Vagina (tissue), 2 donors: Measurements from ENCODE around the gene PARM1. TPM values are rescaled to one million over a fixed set of nuclear protein-coding genes. Genes with fewer than 3 reads are reported as not detected.

ENCODE experiments used
- DNase-seq, 2 donors: peaks; one replicate each; pipeline ENCODE4 v3.0.0-alpha.2; 2017; ENCODE audit errors: extremely low spot score in 2 of 2
- H3K27ac ChIP-seq: fragments of 200-600 bp; sonication (generic); one replicate; pipeline ENCODE4 v1.5.1; 2019
- H3K27me3 ChIP-seq: fragments of 200-600 bp; sonication (generic); one replicate; pipeline ENCODE4 v1.5.1; 2019
- H3K36me3 ChIP-seq, 2 donors: fragments of 200-600 bp; sonication (generic); one replicate each; pipeline ENCODE4 v1.5.1; 2017 to 2019
- H3K4me1 ChIP-seq: fragments of 200-600 bp; sonication (generic); one replicate; pipeline ENCODE4 v1.5.1; 2019
- H3K4me3 ChIP-seq, 2 donors: fragments of 200-600 bp; sonication (generic); 1 replicate in 1 of 2; 2 replicates in 1 of 2; pipeline ENCODE4 v1.5.1; 2016 to 2019
- H3K9me3 ChIP-seq: fragments of 200-600 bp; sonication (generic); one replicate; pipeline ENCODE4 v1.5.1; 2019
- POLR2A ChIP-seq, 2 donors: fragments of 450-650 bp; IDR thresholded peaks; one replicate each; pipeline ENCODE4 v1.6.1; 2017; ENCODE audit warnings: antibody characterized with exemption in 2 of 2, mild to moderate bottlenecking in 2 of 2, moderate library complexity in 2 of 2
- POLR2AphosphoS5 ChIP-seq, 2 donors: sonication (generic); formaldehyde crosslinking; IDR thresholded peaks; one replicate each; pipeline ENCODE4 v1.9.0; 2017; ENCODE audit warnings: antibody characterized with exemption in 2 of 2, mild to moderate bottlenecking in 2 of 2, low read depth in 1 of 2; ENCODE audit not compliant: insufficient read depth in 1 of 2
- intact Hi-C: fragments of 100-400 bp; cut with DNase I; formaldehyde crosslinking; loops from one replicate; pipeline ENCODE4 v1.15.1; 2023
- total RNA-seq: library from RNA; depleted of rRNA; stranded (reverse); fragments of >200 nt; gene quantifications from one replicate; pipeline ENCODE4 v1.2.3, GENCODE V29; 2016
- TF ChIP-seq, protein P1 (sequence below), 3 experiments: fragments of 450-650 bp in 2 of 3; fragments of 200-600 bp in 1 of 3; sonication (generic) in 1 of 3; IDR thresholded peaks; one replicate each; pipeline ENCODE4 v1.5.1; 2017 to 2019; ENCODE audit warnings: antibody characterized with exemption in 3 of 3, mild to moderate bottlenecking in 2 of 3, moderate library complexity in 2 of 3

PARM1 gene
- total RNA-seq, 1 donor from 2014 or later: 26.3 TPM

DNA sequence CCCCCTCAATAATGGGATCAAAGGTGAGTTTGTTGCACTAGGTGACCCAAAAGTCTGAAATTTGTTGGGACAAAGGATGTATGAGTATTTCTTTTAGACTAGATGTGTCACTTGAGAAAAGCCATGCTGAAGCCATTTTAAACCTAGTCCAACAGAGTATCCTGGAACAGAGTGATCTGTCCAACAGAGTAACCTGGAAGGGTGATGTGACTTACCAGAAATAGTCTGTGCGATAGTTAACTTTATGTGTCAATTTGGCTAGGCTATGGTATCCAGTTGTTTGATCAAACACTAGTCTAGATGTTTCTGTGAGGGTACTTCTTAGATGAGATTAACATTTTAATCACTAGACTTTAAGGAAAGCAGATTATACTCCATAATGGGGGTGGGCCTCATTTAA is 154.5 kb downstream of the PARM1 start:
- DNase-seq: no peak
- no peak overlapping the region for H3K27ac ChIP-seq
- H3K27me3 ChIP-seq: no peaks in the 10 kb centered on the region
- no peaks in the 10 kb centered on the region for H3K36me3 ChIP-seq
- H3K9me3 ChIP-seq: no peaks in the 10 kb centered on the region
- intact Hi-C loops: no loop called here
- no peak overlapping the region for H3K4me3 ChIP-seq
- no peak for TF ChIP-seq POLR2AphosphoS5 (IDR thresholded peaks at IDR 0.05; ENCODE audit: insufficient read depth in 1 of 2, low read depth in 1 of 2)
- TF ChIP-seq, protein P1, sequence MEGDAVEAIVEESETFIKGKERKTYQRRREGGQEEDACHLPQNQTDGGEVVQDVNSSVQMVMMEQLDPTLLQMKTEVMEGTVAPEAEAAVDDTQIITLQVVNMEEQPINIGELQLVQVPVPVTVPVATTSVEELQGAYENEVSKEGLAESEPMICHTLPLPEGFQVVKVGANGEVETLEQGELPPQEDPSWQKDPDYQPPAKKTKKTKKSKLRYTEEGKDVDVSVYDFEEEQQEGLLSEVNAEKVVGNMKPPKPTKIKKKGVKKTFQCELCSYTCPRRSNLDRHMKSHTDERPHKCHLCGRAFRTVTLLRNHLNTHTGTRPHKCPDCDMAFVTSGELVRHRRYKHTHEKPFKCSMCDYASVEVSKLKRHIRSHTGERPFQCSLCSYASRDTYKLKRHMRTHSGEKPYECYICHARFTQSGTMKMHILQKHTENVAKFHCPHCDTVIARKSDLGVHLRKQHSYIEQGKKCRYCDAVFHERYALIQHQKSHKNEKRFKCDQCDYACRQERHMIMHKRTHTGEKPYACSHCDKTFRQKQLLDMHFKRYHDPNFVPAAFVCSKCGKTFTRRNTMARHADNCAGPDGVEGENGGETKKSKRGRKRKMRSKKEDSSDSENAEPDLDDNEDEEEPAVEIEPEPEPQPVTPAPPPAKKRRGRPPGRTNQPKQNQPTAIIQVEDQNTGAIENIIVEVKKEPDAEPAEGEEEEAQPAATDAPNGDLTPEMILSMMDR (IDR thresholded peaks at IDR 0.05): no peak
- no peak for TF ChIP-seq POLR2A (IDR thresholded peaks at IDR 0.05)
- H3K4me1 ChIP-seq: no peaks in the 10 kb centered on the region

DNA sequence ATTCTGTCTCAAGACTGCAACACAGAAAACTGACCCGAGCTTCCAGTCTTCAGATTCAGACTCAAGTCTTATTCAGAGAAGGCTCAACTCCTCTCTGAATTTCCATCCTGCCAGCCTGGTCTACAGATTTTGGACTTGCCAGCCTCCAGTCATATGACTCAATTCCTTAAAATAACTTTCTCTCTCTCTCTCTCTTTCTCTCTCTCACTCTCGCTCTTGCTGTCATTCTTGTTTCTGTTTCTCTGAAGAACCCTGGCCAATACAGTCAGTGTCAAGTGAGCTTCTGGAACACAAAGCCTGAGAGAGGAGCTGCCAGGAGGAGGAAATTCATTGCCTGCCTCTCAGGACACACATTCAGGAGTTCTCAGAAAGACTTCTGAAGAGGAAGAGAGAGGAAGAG is 154.9 kb downstream of the PARM1 start:
- TF ChIP-seq, protein P1 (IDR thresholded peaks at IDR 0.05): no peak
- TF ChIP-seq POLR2A (IDR thresholded peaks at IDR 0.05) (no peak), POLR2AphosphoS5 (IDR thresholded peaks at IDR 0.05; ENCODE audit: insufficient read depth in 1 of 2, low read depth in 1 of 2) (no peak)
- no peaks in the 10 kb centered on the region for H3K36me3 ChIP-seq

DNA sequence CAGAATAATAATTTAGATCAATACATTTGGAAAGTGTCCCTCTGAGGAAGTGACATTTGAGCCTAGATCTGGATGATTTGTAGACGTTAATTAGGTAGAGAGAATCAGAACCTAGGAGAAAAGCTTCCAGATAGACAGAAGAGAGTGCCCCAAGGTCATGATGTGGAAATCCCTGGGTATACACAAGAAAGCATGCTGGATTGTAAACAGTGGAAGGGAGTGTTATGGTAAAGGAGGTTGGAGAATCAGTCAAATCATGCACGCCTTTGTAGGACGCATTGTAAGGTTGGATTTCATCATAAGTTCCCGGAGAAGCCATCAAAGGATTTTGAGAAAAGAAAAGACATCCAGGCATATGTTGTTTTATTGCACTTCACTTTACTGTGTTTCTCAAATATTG is 156.3 kb downstream of the PARM1 start:
- DNase-seq: no peak
- Histone ChIP-seq H3K4me1 (no peaks in the 10 kb centered on the region), H3K27ac (no peak overlapping the region), H3K27me3 (no peaks in the 10 kb centered on the region), H3K9me3 (no peaks in the 10 kb centered on the region), H3K4me3 (no peak overlapping the region), H3K36me3 (no peaks in the 10 kb centered on the region)
- intact Hi-C loops: no loop called here
- TF ChIP-seq POLR2A (IDR thresholded peaks at IDR 0.05) (no peak), POLR2AphosphoS5 (IDR thresholded peaks at IDR 0.05; ENCODE audit: insufficient read depth in 1 of 2, low read depth in 1 of 2) (no peak)
- TF ChIP-seq, protein P1 (IDR thresholded peaks at IDR 0.05): no peak

More for the DNA sequence above, 154.9 kb downstream of the PARM1 start:
- H3K27me3 ChIP-seq: no peaks in the 10 kb centered on the region
- intact Hi-C loops: no loop called here
- no peak for DNase-seq
- no peak overlapping the region for H3K27ac ChIP-seq
- no peaks in the 10 kb centered on the region for H3K4me1 ChIP-seq
- H3K4me3 ChIP-seq: no peak overlapping the region
- H3K9me3 ChIP-seq: no peaks in the 10 kb centered on the region

DNA sequence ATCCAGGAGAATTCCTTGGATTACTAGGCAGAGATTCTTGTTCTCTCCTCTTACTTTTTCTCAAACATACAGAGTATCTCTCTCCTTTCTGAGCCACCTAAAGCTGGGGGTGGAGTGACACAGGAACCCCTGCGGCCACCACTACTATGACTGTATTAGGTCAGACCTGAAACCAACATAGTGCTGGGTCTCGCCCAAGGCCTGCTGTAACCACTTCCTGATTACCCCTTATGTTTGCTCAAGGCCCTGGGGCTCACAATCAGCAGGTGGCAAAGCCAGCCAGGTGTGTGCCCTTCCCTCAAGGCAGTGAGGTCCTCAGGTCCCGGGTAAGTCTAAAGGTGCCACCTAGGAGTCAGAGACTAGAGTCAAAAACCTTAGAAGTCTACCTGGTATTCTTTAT is 166.4 kb downstream of the PARM1 start:
- H3K9me3 ChIP-seq: no peaks in the 10 kb centered on the region
- H3K36me3 ChIP-seq: no peaks in the 10 kb centered on the region
- H3K27ac ChIP-seq: no peak overlapping the region
- H3K4me3 ChIP-seq: no peak overlapping the region
- TF ChIP-seq, protein P1 (IDR thresholded peaks at IDR 0.05): no peak
- TF ChIP-seq POLR2AphosphoS5 (IDR thresholded peaks at IDR 0.05; ENCODE audit: insufficient read depth in 1 of 2, low read depth in 1 of 2): no peak
- no peak for TF ChIP-seq POLR2A (IDR thresholded peaks at IDR 0.05)
- no peaks in the 10 kb centered on the region for H3K4me1 ChIP-seq
- intact Hi-C loops: no loop called here
- no peaks in the 10 kb centered on the region for H3K27me3 ChIP-seq
- no peak for DNase-seq

Other genes with a start within 250 kb of the PARM1 start
- 0.74 TPM for gene BTC, start 138.6 kb upstream of the PARM1 start, total RNA-seq